HG02571 (cell line): Measurements from ENCODE around the gene MATN1.
A peak's percentile ranks its signal among the peaks of the same experiment; 100 is the strongest.

Experiments used
- ATAC-seq: cut with Tn5 transposase; IDR thresholded peaks from one replicate; pipeline ENCODE4 v1.9.1; 2021; ENCODE audit warnings: mild to moderate bottlenecking, moderate library complexity; ENCODE audit not compliant: unreplicated experiment

The MATN1 gene

GRCh38 chr1:30719406-30720270 is 3.7 kb downstream of the MATN1 start:
- ATAC-seq: no peak

- ATAC-seq: peak; percentile 44
Observed at GRCh38 chr1:30718636-30719405, 4.6 kb downstream of the MATN1 start.

GRCh38 chr1:30718091-30718635 is 5.2 kb downstream of the MATN1 start:
- peak; percentile 80 for ATAC-seq

- no peak for ATAC-seq
Observed at GRCh38 chr1:30716646-30717045, 6.7 kb downstream of the MATN1 start.

- no peak for ATAC-seq
Observed at GRCh38 chr1:30715886-30716285, 7.5 kb downstream of the MATN1 start.

- no peak for ATAC-seq
Observed at GRCh38 chr1:30715216-30715615, 8.2 kb downstream of the MATN1 start.

GRCh38 chr1:30714536-30715090 is 8.8 kb downstream of the MATN1 start:
- ATAC-seq: no peak

- no peak for ATAC-seq
Observed at GRCh38 chr1:30714025-30714424, 9.4 kb downstream of the MATN1 start.

GRCh38 chr1:30713311-30713710 is 10.1 kb downstream of the MATN1 start:
- no peak for ATAC-seq

GRCh38 chr1:30712583-30712982 is 10.8 kb downstream of the MATN1 start:
- no peak for ATAC-seq

- no peak for ATAC-seq
Observed at GRCh38 chr1:30710407-30710806, 13.0 kb downstream of the MATN1 start.

- ATAC-seq: no peak
Observed at GRCh38 chr1:30708361-30708728, 15.0 kb downstream of the MATN1 start.

GRCh38 chr1:30707412-30708360 is 15.7 kb downstream of the MATN1 start:
- ATAC-seq: no peak

- ATAC-seq: no peak
Observed at GRCh38 chr1:30706528-30706927, 16.9 kb downstream of the MATN1 start.

- ATAC-seq: no peak
Observed at GRCh38 chr1:30705698-30706097, 17.7 kb downstream of the MATN1 start.

- no peak for ATAC-seq
Observed at GRCh38 chr1:30704765-30705509, 18.4 kb downstream of the MATN1 start.

- ATAC-seq: no peak
Observed at GRCh38 chr1:30704271-30704670, 19.1 kb downstream of the MATN1 start.

GRCh38 chr1:30702823-30703222 is 20.6 kb downstream of the MATN1 start:
- no peak for ATAC-seq

- no peak for ATAC-seq
Observed at GRCh38 chr1:30701258-30701633, 22.1 kb downstream of the MATN1 start.
